Measurements from ENCODE around the gene CSRP1.

DNA sequence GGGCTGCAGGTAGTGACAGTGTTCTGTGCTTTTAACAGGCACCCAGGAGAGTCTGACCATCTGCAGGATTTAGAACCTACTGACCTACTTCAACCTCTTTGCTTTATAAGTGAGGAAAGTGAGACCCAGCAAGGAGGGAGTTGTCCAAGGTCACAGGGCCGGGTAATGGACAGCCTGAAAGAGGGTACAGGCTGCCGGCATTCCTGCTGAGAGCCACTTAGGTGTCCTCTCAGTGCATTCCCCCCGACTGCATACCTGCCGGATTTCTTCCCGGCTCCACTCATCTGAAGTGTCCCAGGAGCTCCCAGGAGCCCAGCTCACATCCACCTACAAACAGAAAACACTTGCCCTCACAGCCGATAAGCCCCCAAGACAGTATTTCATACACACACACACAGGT lies 51.8 kb downstream of the CSRP1 start:
- TF ChIP-seq, protein P1, sequence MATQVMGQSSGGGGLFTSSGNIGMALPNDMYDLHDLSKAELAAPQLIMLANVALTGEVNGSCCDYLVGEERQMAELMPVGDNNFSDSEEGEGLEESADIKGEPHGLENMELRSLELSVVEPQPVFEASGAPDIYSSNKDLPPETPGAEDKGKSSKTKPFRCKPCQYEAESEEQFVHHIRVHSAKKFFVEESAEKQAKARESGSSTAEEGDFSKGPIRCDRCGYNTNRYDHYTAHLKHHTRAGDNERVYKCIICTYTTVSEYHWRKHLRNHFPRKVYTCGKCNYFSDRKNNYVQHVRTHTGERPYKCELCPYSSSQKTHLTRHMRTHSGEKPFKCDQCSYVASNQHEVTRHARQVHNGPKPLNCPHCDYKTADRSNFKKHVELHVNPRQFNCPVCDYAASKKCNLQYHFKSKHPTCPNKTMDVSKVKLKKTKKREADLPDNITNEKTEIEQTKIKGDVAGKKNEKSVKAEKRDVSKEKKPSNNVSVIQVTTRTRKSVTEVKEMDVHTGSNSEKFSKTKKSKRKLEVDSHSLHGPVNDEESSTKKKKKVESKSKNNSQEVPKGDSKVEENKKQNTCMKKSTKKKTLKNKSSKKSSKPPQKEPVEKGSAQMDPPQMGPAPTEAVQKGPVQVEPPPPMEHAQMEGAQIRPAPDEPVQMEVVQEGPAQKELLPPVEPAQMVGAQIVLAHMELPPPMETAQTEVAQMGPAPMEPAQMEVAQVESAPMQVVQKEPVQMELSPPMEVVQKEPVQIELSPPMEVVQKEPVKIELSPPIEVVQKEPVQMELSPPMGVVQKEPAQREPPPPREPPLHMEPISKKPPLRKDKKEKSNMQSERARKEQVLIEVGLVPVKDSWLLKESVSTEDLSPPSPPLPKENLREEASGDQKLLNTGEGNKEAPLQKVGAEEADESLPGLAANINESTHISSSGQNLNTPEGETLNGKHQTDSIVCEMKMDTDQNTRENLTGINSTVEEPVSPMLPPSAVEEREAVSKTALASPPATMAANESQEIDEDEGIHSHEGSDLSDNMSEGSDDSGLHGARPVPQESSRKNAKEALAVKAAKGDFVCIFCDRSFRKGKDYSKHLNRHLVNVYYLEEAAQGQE (IDR thresholded peaks at IDR 0.05; ENCODE audit: insufficient read depth in 1 of 2, low read depth in 2 of 2, low read length in 2 of 2): no peak
- TF ChIP-seq POLR2AphosphoS5 (IDR thresholded peaks at IDR 0.05; ENCODE audit: low read depth, low read length): no peak
- TF ChIP-seq SIN3A (IDR thresholded peaks at IDR 0.05; ENCODE audit: borderline replicate concordance, insufficient read depth, low read length): no peak
